ENCODE results near the gene CLHC1.
A peak's percentile ranks its signal among the peaks of the same experiment; 100 is the strongest.

GRCh38 chr2:55232084-55232862, at the start of gene CLHC1, which contains the start of gene RPS27A:
- 0 out of 4 replicates have a peak, but pooled peaks of 1 of the 2 experiments have one; percentile 44 for TF ChIP-seq REST (IDR thresholded peaks at IDR 0.05; ENCODE audit: insufficient read depth in 1 of 2, low read depth in 2 of 2, low read length in 2 of 2)
- TF ChIP-seq POLR2AphosphoS5 (IDR thresholded peaks at IDR 0.05; ENCODE audit: low read depth, low read length) = peak; percentile 88; the same call in 1 of the 2 replicates
- peak; percentile 82; the same call in 1 of the 2 replicates for TF ChIP-seq SIN3A (IDR thresholded peaks at IDR 0.05; ENCODE audit: borderline replicate concordance, insufficient read depth, low read length)
